H7 (cell line): ENCODE results near the gene CCDC157. TPM values are rescaled to one million over a fixed set of nuclear protein-coding genes. Genes with fewer than 3 reads are reported as not detected.
A peak's percentile ranks its signal among the peaks of the same experiment; 100 is the strongest.

Experiments
- DNase-seq: peaks from one replicate; pipeline ENCODE4 v3.0.0; 2012
- H3K27me3 ChIP-seq: 2 replicates; pipeline ENCODE4 v1.6.0; 2011; ENCODE audit warnings: mild to moderate bottlenecking, low read length; ENCODE audit not compliant: control insufficient read depth, insufficient read depth
- H3K36me3 ChIP-seq: replicated peaks from 2 replicates; pipeline ENCODE4 v1.5.1; 2011; ENCODE audit warnings: low read length; ENCODE audit not compliant: control insufficient read depth, insufficient read depth
- H3K4me3 ChIP-seq: 2 replicates; pipeline ENCODE4 v1.5.1; 2011; ENCODE audit warnings: low read depth, mild to moderate bottlenecking, control low read depth, low read length, moderate library complexity; ENCODE audit not compliant: insufficient read depth
- total RNA-seq: library from RNA; depleted of rRNA; stranded (reverse); fragments of >200 nt; shearing (Covaris generic); gene quantifications from 2 replicates; pipeline ENCODE4 v1.2.3, GENCODE V29; 2014

The CCDC157 gene
- total RNA-seq, 1 experiment from 2014 or later, result 4.7 TPM

GRCh38 chr22:30320021-30320556 is 36.7 kb upstream of the CCDC157 start:
- no peak for DNase-seq
- no peak overlapping the region for H3K4me3 ChIP-seq
- no peaks in the 10 kb centered on the region for H3K27me3 ChIP-seq
- no peaks in the 10 kb centered on the region; the same call in 1 of the 2 replicates for H3K36me3 ChIP-seq

GRCh38 chr22:30321461-30321860 is 35.3 kb upstream of the CCDC157 start:
- DNase-seq, result no peak
- no peaks in the 10 kb centered on the region; the same call in 1 of the 2 replicates for H3K36me3 ChIP-seq
- H3K4me3 ChIP-seq, result no peak overlapping the region
- no peaks in the 10 kb centered on the region for H3K27me3 ChIP-seq

DNA sequence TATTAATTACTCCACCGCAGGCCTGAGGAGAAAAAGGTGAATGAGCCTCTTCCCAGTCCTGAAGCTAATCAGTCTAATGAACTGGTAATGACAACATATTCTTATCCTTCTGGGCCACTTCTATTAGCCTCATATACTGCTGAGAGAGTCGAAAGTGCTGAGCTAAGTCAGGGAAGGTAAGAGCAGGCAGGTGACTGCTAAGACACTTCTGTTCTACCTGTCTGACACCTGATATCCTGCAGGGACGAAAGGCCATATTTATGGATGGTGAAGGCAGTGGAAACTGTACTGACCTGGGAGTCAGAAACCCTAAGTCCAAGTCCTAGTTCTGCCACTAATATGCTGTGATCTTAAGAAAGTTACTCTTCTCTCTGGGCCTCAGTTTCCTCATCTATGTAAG is 33.6 kb upstream of the CCDC157 start:
- H3K4me3 ChIP-seq, result no peak overlapping the region
- H3K36me3 ChIP-seq, result no peaks in the 10 kb centered on the region; the same call in 1 of the 2 replicates
- no peaks in the 10 kb centered on the region for H3K27me3 ChIP-seq
- no peak for DNase-seq

GRCh38 chr22:30324014-30324730 is 32.6 kb upstream of the CCDC157 start:
- no peak for DNase-seq
- no peak overlapping the region for H3K4me3 ChIP-seq
- no peaks in the 10 kb centered on the region; the same call in 1 of the 2 replicates for H3K36me3 ChIP-seq

GRCh38 chr22:30325065-30325720 is 31.6 kb upstream of the CCDC157 start:
- Histone ChIP-seq H3K4me3 (no peak overlapping the region), H3K36me3 (no peaks in the 10 kb centered on the region), H3K27me3 (no peaks in the 10 kb centered on the region)
- no peak for DNase-seq

More at GRCh38 chr22:30324014-30324730, 32.6 kb upstream of the CCDC157 start:
- H3K27me3 ChIP-seq, result no peaks in the 10 kb centered on the region

- H3K27me3 ChIP-seq, result no peaks in the 10 kb centered on the region
- DNase-seq, result no peak
- H3K4me3 ChIP-seq, result peak overlapping the region; percentile 95
- H3K36me3 ChIP-seq, result 0 out of 2 replicates have a peak, but pooled peaks cover under 1% of the 10 kb centered on the region
These were observed 31.0 kb upstream of the CCDC157 start for GRCh38 chr22:30325724-30326254.

GRCh38 chr22:30326255-30326705 is 30.5 kb upstream of the CCDC157 start:
- peaks cover 1% of the 10 kb centered on the region; the same call in 1 of the 2 replicates for H3K36me3 ChIP-seq
- DNase-seq, result peak; percentile 89

DNA sequence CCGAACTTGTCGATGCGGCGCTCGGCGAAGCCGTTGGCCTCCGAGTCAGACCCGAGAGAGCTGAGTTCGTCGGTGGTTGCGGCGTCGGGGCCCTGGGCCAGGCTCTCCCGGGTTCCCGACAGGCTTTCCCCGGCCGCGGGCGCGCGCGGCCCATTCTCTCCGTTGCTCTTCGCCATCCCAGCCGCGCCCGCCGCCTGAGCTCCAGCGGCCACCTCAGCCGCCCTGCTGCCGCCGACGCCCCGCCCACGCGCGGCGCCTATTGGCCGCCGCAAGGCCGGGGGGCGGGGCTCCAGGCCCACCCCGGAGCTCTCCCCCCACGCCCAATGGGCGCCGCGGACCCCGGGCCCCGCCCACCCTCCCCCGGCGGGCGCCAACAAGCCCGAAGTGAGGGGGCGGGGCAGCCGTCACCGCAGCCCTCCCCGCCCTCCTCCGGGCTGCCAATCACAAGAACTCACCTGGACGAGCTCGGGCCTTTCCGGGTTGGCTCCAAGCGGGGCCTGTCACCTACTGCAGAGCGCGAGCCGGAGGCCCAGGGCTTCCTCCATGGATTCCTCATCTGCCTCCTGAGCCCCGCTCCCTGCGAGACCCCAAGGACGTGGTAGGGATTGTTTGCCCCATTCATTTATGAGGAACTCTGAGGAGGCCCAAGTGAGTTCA is 30.0 kb upstream of the CCDC157 start, which contains the start of gene TBC1D10A:
TBC1D10A (minus strand) TSS at position 236 of the 657 bp plus-strand sequence; CDS start at position 176, 60 bp downstream.
- H3K27me3 ChIP-seq, result no peaks in the 10 kb centered on the region

More at GRCh38 chr22:30326255-30326705, 30.5 kb upstream of the CCDC157 start:
- peak overlapping the region; percentile 95 for H3K4me3 ChIP-seq
- no peaks in the 10 kb centered on the region for H3K27me3 ChIP-seq

GRCh38 chr22:30327864-30328345 is 28.9 kb upstream of the CCDC157 start:
- peak; percentile 83 for DNase-seq
- Histone ChIP-seq H3K36me3 (peaks cover 5% of the 10 kb centered on the region), H3K27me3 (no peaks in the 10 kb centered on the region), H3K4me3 (no peak overlapping the region)

More for the DNA sequence above, 30.0 kb upstream of the CCDC157 start, which contains the start of gene TBC1D10A:
- peak within 1 kb of the TSS; percentile 95 for H3K4me3 ChIP-seq
- peaks cover 1% of the 10 kb centered on the region; the same call in 1 of the 2 replicates for H3K36me3 ChIP-seq
- DNase-seq, result peak; percentile 100

GRCh38 chr22:30328466-30329049 is 28.2 kb upstream of the CCDC157 start:
- Histone ChIP-seq H3K4me3 (no peak overlapping the region), H3K27me3 (no peaks in the 10 kb centered on the region), H3K36me3 (peaks cover 10% of the 10 kb centered on the region)
- peak; percentile 57 for DNase-seq

GRCh38 chr22:30332551-30332950 is 24.3 kb upstream of the CCDC157 start:
- no peak overlapping the region for H3K4me3 ChIP-seq
- no peaks in the 10 kb centered on the region for H3K27me3 ChIP-seq
- peaks cover 38% of the 10 kb centered on the region for H3K36me3 ChIP-seq
- DNase-seq, result no peak

- DNase-seq, result no peak
- Histone ChIP-seq H3K4me3 (no peak overlapping the region), H3K36me3 (peaks cover 42% of the 10 kb centered on the region), H3K27me3 (no peaks in the 10 kb centered on the region)
These were observed 23.7 kb upstream of the CCDC157 start for GRCh38 chr22:30332994-30333706.

DNA sequence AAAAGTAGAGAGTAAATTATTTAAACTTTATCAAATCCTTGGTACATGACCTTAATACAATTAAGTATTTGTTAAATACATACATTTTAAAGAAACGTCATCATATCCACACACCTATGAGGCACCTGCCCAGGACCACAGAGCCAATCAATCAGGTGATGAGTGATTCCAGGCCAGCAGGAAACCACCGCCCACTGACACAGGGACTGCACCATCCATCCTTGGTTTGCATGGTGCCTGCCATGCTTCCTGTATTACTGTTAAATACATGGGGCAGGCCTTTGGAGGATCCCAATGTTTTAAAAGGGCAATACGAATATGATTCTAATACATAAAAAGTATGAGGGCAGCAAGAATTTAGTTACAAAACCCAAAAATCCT is 23.1 kb upstream of the CCDC157 start:
- no peak for DNase-seq
- Histone ChIP-seq H3K27me3 (no peaks in the 10 kb centered on the region), H3K4me3 (no peak overlapping the region), H3K36me3 (peaks cover 46% of the 10 kb centered on the region)
